ENCODE measurements around the gene SPATA13. TPM values are rescaled to one million over a fixed set of nuclear protein-coding genes. Genes with fewer than 3 reads are reported as not detected.

Gene SPATA13
- total RNA-seq, 1 experiment from 2014 or later = 21.4 TPM

GRCh38 chr13:24142453-24142852 is 18.1 kb upstream of the SPATA13 start:
- BruUV-seq (replicated peaks) = no TSS peak
- no peak for DNase-seq (ENCODE audit: low read depth, low spot score)
- POLR2A ChIA-PET = interaction anchor here (0.9 kb wide), 1 partner anchor 18 kb away, joined by 3 read pairs; the partner anchor contains the start of gene SPATA13
- no peak overlapping the region for H3K27ac ChIP-seq (ENCODE audit: low read depth, low read length)
- no peaks in the 10 kb centered on the region for H3K27me3 ChIP-seq (ENCODE audit: insufficient read depth, low read length)
- peaks cover 0 to 5% of the 10 kb centered on the region in 2 experiments; a peak in 2 of 4 replicates for H3K4me1 ChIP-seq (ENCODE audit: control insufficient read depth in 1 of 2, insufficient read depth in 2 of 2, low read length in 2 of 2)
- H3K9ac ChIP-seq (ENCODE audit: low read length) = no peak overlapping the region
- no peaks in the 10 kb centered on the region for H3K9me3 ChIP-seq (ENCODE audit: control insufficient read depth in 1 of 2, insufficient read depth in 1 of 2, low read depth in 1 of 2, low read length in 2 of 2)
- no peak overlapping the region for H3K4me3 ChIP-seq (replicated peaks in 1 of 2; ENCODE audit: low read depth in 1 of 2, low read length in 2 of 2)
- intact Hi-C loops (cut with micrococcal nuclease) = loop anchor here (10.0 kb wide), 1 partner anchor 88 kb away; no protein-coding TSS in a partner anchor
- no peaks in the 10 kb centered on the region for H3K79me2 ChIP-seq (ENCODE audit: insufficient read depth, low read length)
- no peaks in the 10 kb centered on the region for H3K36me3 ChIP-seq (ENCODE audit: control insufficient read depth in 1 of 2, insufficient read depth in 2 of 2, low read length in 2 of 2)
- no peaks in the 10 kb centered on the region for H4K20me1 ChIP-seq (ENCODE audit: insufficient read depth)
- no peaks in the 10 kb centered on the region for H3K9me2 ChIP-seq (ENCODE audit: insufficient read depth)
- CTCF ChIA-PET = no interaction called here
- RAD21 ChIA-PET (ENCODE audit: low non-redundant PET in 1 of 2, low total read pairs in 2 of 2, uncharacterized antibody in 2 of 2, unreplicated experiment in 2 of 2) = no interaction called here
- no peak overlapping the region for H3K4me2 ChIP-seq (ENCODE audit: low read length)
- H2AFZ ChIP-seq (ENCODE audit: low read depth, low read length, poor library complexity, severe bottlenecking) = no peak overlapping the region
- no peak for ATAC-seq
- TF ChIP-seq SP1 (IDR thresholded peaks at IDR 0.05; ENCODE audit: low read depth) (no peak), POLR2A (IDR thresholded peaks at IDR 0.05; ENCODE audit: borderline replicate concordance, extremely low read depth, insufficient read depth, insufficient read length) (no peak), EZH2 (IDR thresholded peaks at IDR 0.05) (no peak), ELF1 (IDR thresholded peaks at IDR 0.05; ENCODE audit: borderline replicate concordance, low read depth) (no peak), SRF (IDR thresholded peaks at IDR 0.05; ENCODE audit: low read depth) (no peak), ZNF274 (IDR thresholded peaks at IDR 0.05; ENCODE audit: low read depth, low read length) (no peak), ZFX (IDR thresholded peaks at IDR 0.05) (no peak), CEBPB (IDR thresholded peaks at IDR 0.05; ENCODE audit: low read depth) (no peak), ATF3 (IDR thresholded peaks at IDR 0.05) (no peak), REST (IDR thresholded peaks at IDR 0.05; ENCODE audit: low read depth) (no peak), ZBTB33 (IDR thresholded peaks at IDR 0.05; ENCODE audit: extremely low read depth, insufficient replicate concordance, low read length) (no peak), CTCF (IDR thresholded peaks at IDR 0.05 in 2 of 3, conservative IDR thresholded peaks at IDR 0.05 in 1 of 3; ENCODE audit: borderline replicate concordance in 1 of 3, insufficient read depth in 1 of 3, low read depth in 2 of 3, low read length in 2 of 3) (no peak), JUND (IDR thresholded peaks at IDR 0.05) (no peak)

Data from HCT116 (cell line).